Mesenchymal stem cell (in vitro differentiated cells and primary cell): ENCODE measurements around the gene FARP2.
"Not testable (repeated sequence)": the region's sequence is repeated elsewhere in the genome, so short reads cannot be mapped to it uniquely, and the experiment has no call there.

Source experiments
- DNase-seq: peaks from one replicate; pipeline ENCODE4 v3.0.0-alpha.2; 2013
- H2AFZ ChIP-seq: one replicate; pipeline ENCODE4 v1.6.1; 2013; ENCODE audit warnings: low read depth, mild to moderate bottlenecking, control low read depth, inconsistent platforms, low read length, moderate library complexity
- H2AK5ac ChIP-seq: 2 replicates; pipeline ENCODE4 v1.6.1; 2013; ENCODE audit warnings: low read length, moderate library complexity, mild to moderate bottlenecking, inconsistent platforms; ENCODE audit not compliant: severe bottlenecking
- H2BK120ac ChIP-seq: one replicate; pipeline ENCODE4 v1.6.1; 2013; ENCODE audit warnings: low read depth, mild to moderate bottlenecking, inconsistent platforms, low read length, moderate library complexity
- H2BK12ac ChIP-seq, 2 experiments: one replicate each; pipeline ENCODE4 v1.6.1; 2013; ENCODE audit warnings: inconsistent platforms in 2 of 2, low read length in 2 of 2, mild to moderate bottlenecking in 2 of 2, moderate library complexity in 2 of 2, control low read depth in 1 of 2
- H2BK15ac ChIP-seq: one replicate; pipeline ENCODE4 v1.6.1; 2013; ENCODE audit warnings: mild to moderate bottlenecking, low read depth, inconsistent platforms; ENCODE audit not compliant: poor library complexity, severe bottlenecking
- H2BK5ac ChIP-seq: 2 replicates; pipeline ENCODE4 v1.6.1; 2013; ENCODE audit warnings: low read depth, mild to moderate bottlenecking, low read length, control low read depth, inconsistent platforms; ENCODE audit not compliant: poor library complexity, severe bottlenecking
- H3K14ac ChIP-seq, 2 experiments: one replicate each; pipeline ENCODE4 v1.6.1; 2013; ENCODE audit warnings: inconsistent platforms in 2 of 2, low read length in 2 of 2, control low read depth in 1 of 2, mild to moderate bottlenecking in 1 of 2, moderate library complexity in 1 of 2
- H3K18ac ChIP-seq, 2 experiments: one replicate each; pipeline ENCODE4 v1.6.1; 2013; ENCODE audit warnings: inconsistent platforms in 2 of 2, low read length in 2 of 2, control low read depth in 1 of 2, low read depth in 1 of 2, mild to moderate bottlenecking in 1 of 2
- H3K23ac ChIP-seq, 2 experiments: one replicate each; pipeline ENCODE4 v1.6.1; 2013; ENCODE audit warnings: inconsistent platforms in 2 of 2, low read length in 2 of 2, mild to moderate bottlenecking in 2 of 2, moderate library complexity in 2 of 2, control low read depth in 1 of 2
- H3K27ac ChIP-seq: 2 replicates; pipeline ENCODE4 v1.5.1; 2013; ENCODE audit warnings: mild to moderate bottlenecking, moderate library complexity, low read length, control low read depth, inconsistent platforms; ENCODE audit not compliant: poor library complexity, severe bottlenecking
- H3K27me3 ChIP-seq, 2 experiments: 2 replicates each; pipeline versions ENCODE4 v1.6.1 to v1.7.0; 2013; ENCODE audit warnings: low read length in 2 of 2, mild to moderate bottlenecking in 2 of 2, moderate library complexity in 2 of 2, control low read depth in 1 of 2, inconsistent platforms in 1 of 2; ENCODE audit not compliant: control insufficient read depth in 1 of 2, insufficient read depth in 1 of 2
- H3K36me3 ChIP-seq, 2 experiments: 2 replicates each; pipeline versions ENCODE4 v1.6.1 to v1.7.0; 2013; ENCODE audit warnings: low read length in 2 of 2, control low read depth in 1 of 2, inconsistent platforms in 1 of 2, low read depth in 1 of 2, mild to moderate bottlenecking in 1 of 2; ENCODE audit not compliant: insufficient read depth in 2 of 2, control insufficient read depth in 1 of 2
- H3K4ac ChIP-seq, 2 experiments: one replicate each; pipeline ENCODE4 v1.6.1; 2013; ENCODE audit warnings: inconsistent platforms in 2 of 2, low read length in 2 of 2, mild to moderate bottlenecking in 2 of 2, moderate library complexity in 2 of 2, control low read depth in 1 of 2, low read depth in 1 of 2
- H3K4me1 ChIP-seq: 2 replicates; pipeline ENCODE4 v1.6.1; 2013; ENCODE audit warnings: low read depth, low read length, control low read depth; ENCODE audit not compliant: control insufficient read depth, insufficient read depth
- H3K4me2 ChIP-seq: 2 replicates; pipeline ENCODE4 v1.6.1; 2013; ENCODE audit warnings: low read length, mild to moderate bottlenecking, inconsistent platforms; ENCODE audit not compliant: poor library complexity, severe bottlenecking
- H3K4me3 ChIP-seq, 2 experiments: 2 replicates each; pipeline versions ENCODE4 v1.5.1 to v1.7.0; 2013; ENCODE audit warnings: low read length in 2 of 2, mild to moderate bottlenecking in 2 of 2, control low read depth in 1 of 2, low read depth in 1 of 2; ENCODE audit not compliant: insufficient read depth in 1 of 2
- H3K79me1 ChIP-seq: replicated peaks from 2 replicates; pipeline ENCODE4 v1.6.1; 2013; ENCODE audit warnings: mild to moderate bottlenecking, control low read depth, low read length, inconsistent platforms; ENCODE audit not compliant: poor library complexity, severe bottlenecking
- H3K9ac ChIP-seq: 2 replicates; pipeline ENCODE4 v1.7.0; 2013; ENCODE audit warnings: mild to moderate bottlenecking, low read length, moderate library complexity
- H3K9me3 ChIP-seq: 2 replicates; pipeline ENCODE4 v1.7.0; 2013; ENCODE audit warnings: mild to moderate bottlenecking, low read length; ENCODE audit not compliant: control insufficient read depth
- H4K8ac ChIP-seq: one replicate; pipeline ENCODE4 v1.6.1; 2013; ENCODE audit warnings: inconsistent platforms, mild to moderate bottlenecking, low read length, moderate library complexity
- H4K91ac ChIP-seq: one replicate; pipeline ENCODE4 v1.6.1; 2013; ENCODE audit warnings: mild to moderate bottlenecking, low read length, inconsistent platforms
- WGBS: methylation state at CpG from one replicate; pipeline ENCODE4 v1.1.7; 2013; ENCODE audit warnings: mixed read lengths; 5-methylcytosine and 5-hydroxymethylcytosine counted together

FARP2 gene

GRCh38 chr2:241393524-241394196 lies 37.6 kb downstream of the FARP2 start:
- WGBS, result 96% methylated on average over 2 of the region's 3 CpGs

GRCh38 chr2:241396809-241397208 lies 40.7 kb downstream of the FARP2 start:
- H2BK120ac ChIP-seq, H2BK5ac ChIP-seq, H3K14ac ChIP-seq, H2AK5ac ChIP-seq, H3K27me3 ChIP-seq, H3K27ac ChIP-seq, H3K4me3 ChIP-seq, H3K4me1 ChIP-seq, H2BK12ac ChIP-seq, H3K9ac ChIP-seq, H3K18ac ChIP-seq, H4K91ac ChIP-seq, H3K23ac ChIP-seq, H4K8ac ChIP-seq, H3K4ac ChIP-seq, H3K9me3 ChIP-seq, H2AFZ ChIP-seq, H2BK15ac ChIP-seq, DNase-seq, H3K4me2 ChIP-seq: not testable (repeated sequence)
- H3K36me3 ChIP-seq, result peaks cover 11 to 12% of the 10 kb centered on the region in 2 experiments
- peaks cover 30% of the 10 kb centered on the region for H3K79me1 ChIP-seq
- 91% methylated on average over 6 of the region's 6 CpGs for WGBS

More at GRCh38 chr2:241393524-241394196, 37.6 kb downstream of the FARP2 start:
- Histone ChIP-seq H3K27me3 (no peaks in the 10 kb centered on the region), H3K9me3 (no peaks in the 10 kb centered on the region), H2BK5ac (no peak overlapping the region), H2BK120ac (no peak overlapping the region), H2AFZ (no peak overlapping the region), H2BK12ac (no peak overlapping the region), H3K14ac (no peak overlapping the region), H2BK15ac (no peak overlapping the region), H4K91ac (no peak overlapping the region), H3K4me1 (peaks cover 5% of the 10 kb centered on the region), H3K9ac (no peak overlapping the region), H3K23ac (no peak overlapping the region), H3K27ac (no peak overlapping the region), H3K4me2 (no peak overlapping the region), H3K18ac (no peak overlapping the region), H3K4me3 (no peak overlapping the region), H3K4ac (no peak overlapping the region), H3K79me1 (peaks cover 36% of the 10 kb centered on the region), H3K36me3 (peaks cover 9 to 12% of the 10 kb centered on the region in 2 experiments), H2AK5ac (no peak overlapping the region), H4K8ac (no peak overlapping the region)
- DNase-seq, result no peak

GRCh38 chr2:241399941-241400922 lies 44.1 kb downstream of the FARP2 start:
- no peak for DNase-seq
- H2BK5ac ChIP-seq, result no peak overlapping the region
- no peak overlapping the region for H2BK120ac ChIP-seq

GRCh38 chr2:241408849-241409248 lies 52.8 kb downstream of the FARP2 start:
- no peak overlapping the region for H3K4me3 ChIP-seq
- H3K4ac ChIP-seq, result no peak overlapping the region
- H2AFZ ChIP-seq, result no peak overlapping the region
- H2BK120ac ChIP-seq, result no peak overlapping the region
- no peak overlapping the region for H4K91ac ChIP-seq
- no peaks in the 10 kb centered on the region for H3K27me3 ChIP-seq
- H3K18ac ChIP-seq, result no peak overlapping the region
- peaks cover 9% of the 10 kb centered on the region for H3K4me1 ChIP-seq
- no peak overlapping the region for H3K9ac ChIP-seq
- no peak overlapping the region for H3K4me2 ChIP-seq
- H3K36me3 ChIP-seq, result peaks cover 18 to 63% of the 10 kb centered on the region in 2 experiments
- no peak overlapping the region for H4K8ac ChIP-seq
- H2BK12ac ChIP-seq, result no peak overlapping the region
- no peak overlapping the region for H2BK5ac ChIP-seq
- no peak overlapping the region for H3K27ac ChIP-seq
- DNase-seq, result no peak
- H3K14ac ChIP-seq, result no peak overlapping the region
- no peak overlapping the region for H2AK5ac ChIP-seq
- no peak overlapping the region for H3K23ac ChIP-seq
- no peaks in the 10 kb centered on the region for H3K9me3 ChIP-seq
- no peak overlapping the region for H2BK15ac ChIP-seq
- H3K79me1 ChIP-seq, result peaks cover 5% of the 10 kb centered on the region

More at GRCh38 chr2:241399941-241400922, 44.1 kb downstream of the FARP2 start:
- Histone ChIP-seq H3K4me2 (no peak overlapping the region), H3K14ac (peak overlapping the region in 1 of 2 experiments; percentile 29), H2AK5ac (no peak overlapping the region), H3K18ac (no peak overlapping the region), H3K27ac (no peak overlapping the region), H3K36me3 (peaks cover 7 to 20% of the 10 kb centered on the region in 2 experiments), H2AFZ (no peak overlapping the region), H2BK15ac (no peak overlapping the region), H3K79me1 (peaks cover 21% of the 10 kb centered on the region), H3K9me3 (no peaks in the 10 kb centered on the region), H3K23ac (peak overlapping the region in 1 of 2 experiments; percentile 5), H4K91ac (no peak overlapping the region), H4K8ac (no peak overlapping the region), H3K27me3 (no peaks in the 10 kb centered on the region), H3K4me3 (no peak overlapping the region), H3K4ac (no peak overlapping the region), H3K9ac (no peak overlapping the region), H2BK12ac (no peak overlapping the region), H3K4me1 (peaks cover 1% of the 10 kb centered on the region)
- WGBS, result 96% methylated on average over 10 of the region's 10 CpGs
